ENCODE measurements around the gene PACS2. TPM values are rescaled to one million over a fixed set of nuclear protein-coding genes. Genes with fewer than 3 reads are reported as not detected.

Gene PACS2
- total RNA-seq, 2 donors from 2014 or later, result 117 to 121 TPM

- H3K4me3 Mint-ChIP-seq, result no peak overlapping the region
- peak; percentile 27 for TF ChIP-seq CTCF (conservative IDR thresholded peaks at IDR 0.05)
- Histone ChIP-seq H3K27me3 (ENCODE audit: control insufficient read depth, insufficient read depth, low read length, poor library complexity, severe bottlenecking) (no peaks in the 10 kb centered on the region), H3K4me3 (ENCODE audit: low read length) (no peak overlapping the region), H3K4me1 (ENCODE audit: control insufficient read depth, insufficient read depth, low read length) (no peaks in the 10 kb centered on the region), H3K9ac (ENCODE audit: extremely low read depth, low read length, poor library complexity, severe bottlenecking) (no peak overlapping the region), H3K27ac (ENCODE audit: low read depth, low read length) (no peak overlapping the region), H3K36me3 (ENCODE audit: control insufficient read depth, insufficient read depth, low read length) (peaks cover 5% of the 10 kb centered on the region), H3K9me3 (ENCODE audit: control insufficient read depth, low read length) (no peaks in the 10 kb centered on the region)
- H3K4me1 Mint-ChIP-seq, result no peaks in the 10 kb centered on the region
- H3K36me3 Mint-ChIP-seq (ENCODE audit: low read depth), result peaks cover 21% of the 10 kb centered on the region
- DNase-seq, result no peak
- 93 to 94% methylated on average over 12 to 33 of the region's 33 CpGs for WGBS, 2 experiments (ENCODE audit: insufficient coverage in 1 of 2, insufficient read length in 1 of 2)
- no peak overlapping the region for H3K27ac Mint-ChIP-seq
- no peaks in the 10 kb centered on the region for H3K27me3 Mint-ChIP-seq (ENCODE audit: insufficient read depth)
- H3K9me3 Mint-ChIP-seq, result no peaks in the 10 kb centered on the region
Measured at GRCh38 chr14:105386581-105387529, 72.3 kb downstream of the PACS2 start.

- Histone ChIP-seq H3K4me1 (ENCODE audit: control insufficient read depth, insufficient read depth, low read length) (no peaks in the 10 kb centered on the region), H3K9ac (ENCODE audit: extremely low read depth, low read length, poor library complexity, severe bottlenecking) (no peak overlapping the region), H3K27ac (ENCODE audit: low read depth, low read length) (no peak overlapping the region), H3K27me3 (ENCODE audit: control insufficient read depth, insufficient read depth, low read length, poor library complexity, severe bottlenecking) (no peaks in the 10 kb centered on the region), H3K9me3 (ENCODE audit: control insufficient read depth, low read length) (no peaks in the 10 kb centered on the region), H3K4me3 (ENCODE audit: low read length) (no peak overlapping the region), H3K36me3 (ENCODE audit: control insufficient read depth, insufficient read depth, low read length) (peaks cover 5% of the 10 kb centered on the region)
- no peak overlapping the region for H3K27ac Mint-ChIP-seq
- H3K36me3 Mint-ChIP-seq (ENCODE audit: low read depth), result peaks cover 18% of the 10 kb centered on the region
- TF ChIP-seq CTCF (conservative IDR thresholded peaks at IDR 0.05), result no peak
- no peaks in the 10 kb centered on the region for H3K9me3 Mint-ChIP-seq
- H3K27me3 Mint-ChIP-seq (ENCODE audit: insufficient read depth), result no peaks in the 10 kb centered on the region
- H3K4me1 Mint-ChIP-seq, result no peaks in the 10 kb centered on the region
- DNase-seq, result no peak
- WGBS, 2 experiments (ENCODE audit: insufficient coverage in 1 of 2, insufficient read length in 1 of 2), result 93 to 100% methylated on average over 5 to 10 of the region's 10 CpGs
- H3K4me3 Mint-ChIP-seq, result no peak overlapping the region
Measured at GRCh38 chr14:105387530-105387922, 73.0 kb downstream of the PACS2 start.

GRCh38 chr14:105388110-105388951 is 73.8 kb downstream of the PACS2 start:
- DNase-seq, result no peak
- no peak overlapping the region for H3K4me3 ChIP-seq (ENCODE audit: low read length)
- no peaks in the 10 kb centered on the region for H3K27me3 ChIP-seq (ENCODE audit: control insufficient read depth, insufficient read depth, low read length, poor library complexity, severe bottlenecking)
- no peaks in the 10 kb centered on the region for H3K9me3 ChIP-seq (ENCODE audit: control insufficient read depth, low read length)
- no peaks in the 10 kb centered on the region for H3K4me1 ChIP-seq (ENCODE audit: control insufficient read depth, insufficient read depth, low read length)
- Mint-ChIP-seq H3K27ac (no peak overlapping the region), H3K36me3 (ENCODE audit: low read depth) (peaks cover 17% of the 10 kb centered on the region), H3K9me3 (no peaks in the 10 kb centered on the region), H3K27me3 (ENCODE audit: insufficient read depth) (no peaks in the 10 kb centered on the region), H3K4me3 (no peak overlapping the region), H3K4me1 (no peaks in the 10 kb centered on the region)
- TF ChIP-seq CTCF (conservative IDR thresholded peaks at IDR 0.05), result no peak
- H3K27ac ChIP-seq (ENCODE audit: low read depth, low read length), result no peak overlapping the region
- WGBS, 2 experiments (ENCODE audit: insufficient coverage in 1 of 2, insufficient read length in 1 of 2), result 91 to 93% methylated on average over 13 to 25 of the region's 25 CpGs
- peaks cover 3% of the 10 kb centered on the region for H3K36me3 ChIP-seq (ENCODE audit: control insufficient read depth, insufficient read depth, low read length)
- H3K9ac ChIP-seq (ENCODE audit: extremely low read depth, low read length, poor library complexity, severe bottlenecking), result no peak overlapping the region
